K562 (cell line): ENCODE data around the gene FAF2. TPM values are rescaled to one million over a fixed set of nuclear protein-coding genes. Genes with fewer than 3 reads are reported as not detected.
A peak's percentile ranks its signal among the peaks of the same experiment; 100 is the strongest.

Source experiments
- ATAC-seq: fragments of 200-7000 bp; cut with Tn5 transposase; 3 replicates; pipeline ENCODE4 v1.9.1; 2020; ENCODE audit warnings: moderate library complexity
- BruUV-seq: library from RNA; stranded (reverse); fragments of 400-500 nt; replicated peaks from 2 replicates; lab custom pipeline; 2021; lab: Mats Ljungman, UMichigan
- CTCF ChIA-PET: fragments of 300-600 bp; formaldehyde crosslinking; extraction: SDS; loops from one replicate; lab custom pipeline; 2021; ENCODE audit warnings: low intra/inter-chr PET ratio; lab: Yijun Ruan, JAX
- POLR2A ChIA-PET: fragments of 300-600, 350-650 bp; sonication (Branson Sonifier 250); formaldehyde crosslinking; extraction: SDS; loops from one replicate; lab custom pipeline; 2021; ENCODE audit warnings: antibody characterized with exemption, inconsistent platforms; lab: Yijun Ruan, JAX
- DNase-seq, 4 experiments: peaks; one replicate each; pipeline versions ENCODE4 v3.0.0 to v3.0.0-alpha.2; 2011 to 2018; ENCODE audit warnings: low spot score in 3 of 4, mixed read lengths in 3 of 4; ENCODE audit errors: extremely low read depth in 1 of 4
- FAIRE-seq: peaks from 2 replicates; lab custom pipeline; 2011; peaks lifted over from hg19 to GRCh38; lab: Jason Lieb, UNC
- H2AFZ ChIP-seq: 2 replicates; pipeline ENCODE4 v1.6.0; 2011; ENCODE audit warnings: low read depth, low read length, control low read depth, inconsistent platforms
- H3K27ac ChIP-seq: fragments of 200-600 bp; 3 replicates; pipeline ENCODE4 v1.8.0; 2011; ENCODE audit warnings: low read depth, mild to moderate bottlenecking, control low read depth, inconsistent platforms, low read length, moderate library complexity, mixed read lengths; ENCODE audit errors: extremely low read depth
- H3K27me3 ChIP-seq, 2 experiments: fragments of 300-600 bp in 1 of 2; 2 replicates in 1 of 2; 3 replicates in 1 of 2; pipeline versions ENCODE4 v1.6.0 to v1.8.0; 2011; ENCODE audit warnings: inconsistent platforms in 2 of 2, low read length in 2 of 2, mild to moderate bottlenecking in 1 of 2, mixed read lengths in 1 of 2, moderate library complexity in 1 of 2; ENCODE audit not compliant: control insufficient read depth in 2 of 2, insufficient read depth in 2 of 2
- H3K36me3 ChIP-seq: fragments of 300-600 bp; 3 replicates; pipeline ENCODE4 v1.8.0; 2011; ENCODE audit warnings: mild to moderate bottlenecking, low read length, inconsistent platforms; ENCODE audit not compliant: control insufficient read depth, insufficient read depth
- H3K4me1 ChIP-seq, 2 experiments: fragments of 200-600 bp in 1 of 2; replicated peaks in 1 of 2; 2 replicates in 1 of 2; 3 replicates in 1 of 2; pipeline versions ENCODE4 v1.5.1 to v1.8.0; 2011; ENCODE audit warnings: inconsistent platforms in 2 of 2, low read length in 2 of 2, mild to moderate bottlenecking in 1 of 2, mixed read lengths in 1 of 2, moderate library complexity in 1 of 2; ENCODE audit not compliant: control insufficient read depth in 2 of 2, insufficient read depth in 2 of 2
- H3K4me2 ChIP-seq: 2 replicates; pipeline ENCODE4 v1.6.1; 2011; ENCODE audit warnings: low read length, control low read depth, inconsistent platforms, mixed read lengths; ENCODE audit not compliant: insufficient read depth
- H3K4me3 ChIP-seq: fragments of 200-600 bp; sonication (generic), shearing (Covaris generic); 2 replicates; pipeline ENCODE4 v1.5.1; 2016; ENCODE audit warnings: control low read depth, inconsistent platforms
- H3K79me2 ChIP-seq: fragments of 200-600 bp; 3 replicates; pipeline ENCODE4 v1.8.0; 2011; ENCODE audit warnings: low read length, inconsistent platforms; ENCODE audit not compliant: control insufficient read depth, insufficient read depth
- H3K9ac ChIP-seq, 2 experiments: 2 replicates each; pipeline versions ENCODE4 v1.6.0 to v1.6.1; 2011; ENCODE audit warnings: low read depth in 2 of 2, low read length in 2 of 2, control low read depth in 1 of 2, inconsistent platforms in 1 of 2, mild to moderate bottlenecking in 1 of 2, mixed read lengths in 1 of 2; ENCODE audit not compliant: insufficient read depth in 1 of 2
- H3K9me1 ChIP-seq: one replicate; pipeline ENCODE4 v1.6.0; 2011; ENCODE audit warnings: inconsistent platforms, mild to moderate bottlenecking, low read length, moderate library complexity; ENCODE audit not compliant: control insufficient read depth, insufficient read depth
- H3K9me3 ChIP-seq: replicated peaks from 2 replicates; pipeline ENCODE4 v1.5.1; 2011; ENCODE audit warnings: low read depth, low read length, inconsistent platforms; ENCODE audit not compliant: control insufficient read depth, insufficient read depth
- H4K20me1 ChIP-seq: replicated peaks from 2 replicates; pipeline ENCODE4 v1.6.1; 2011; ENCODE audit warnings: low read length, inconsistent platforms, mixed read lengths; ENCODE audit not compliant: control insufficient read depth, insufficient read depth
- MLLT1 ChIP-seq, 2 experiments: fragments of 450-650 bp; IDR thresholded peaks; 2 replicates each; pipeline ENCODE4 v1.6.1; 2016
- SUPT5H ChIP-seq: fragments of 450-650 bp; IDR thresholded peaks from 2 replicates; pipeline ENCODE4 v1.6.1; 2016
- WGBS: fragments of 100-300 bp; shearing (Covaris generic); methylation state at CpG from one replicate; pipeline ENCODE4 v1.1.6; 2016; ENCODE audit warnings: low coverage, mixed read lengths; ENCODE audit not compliant: insufficient coverage; ENCODE audit errors: missing lambda C conversion rate; 5-methylcytosine and 5-hydroxymethylcytosine counted together
- in situ Hi-C: fragments of 300-500 bp; cut with MboI; formaldehyde crosslinking; loops from 4 replicates; pipeline ENCODE4 v1.15.0; 2018; ENCODE audit warnings: inconsistent platforms, mixed read lengths
- intact Hi-C: fragments of 100-400 bp; cut with micrococcal nuclease; formaldehyde crosslinking; loops from 2 replicates; pipeline ENCODE4 v1.14.2; 2022
- polyA plus RNA-seq, 8 experiments: library from polyadenylated mRNA; depleted of rRNA in 4 of 8; stranded (reverse) in 5 of 8; unstranded in 3 of 8; fragments of >200 nt; fragmentation: Nextera tagmentation in 2 of 8; fragmentation: Illumina TruSeq in 1 of 8; extraction: Ambion mirVana in 2 of 8; extraction: Trizol in 1 of 8; gene quantifications; 2 replicates each; pipeline versions ENCODE4 v1.2.1 to v1.2.3, GENCODE V29; 2011 to 2014; ENCODE audit warnings: inconsistent platforms in 1 of 8, missing spikeins in 1 of 8
- total RNA-seq, 7 experiments: library from RNA; depleted of rRNA in 6 of 7; stranded (reverse); fragments of >200 nt in 6 of 7; fragmentation: Illumina TruSeq in 2 of 7; extraction: Trizol in 2 of 7; gene quantifications; 2 replicates each; pipeline versions ENCODE4 v1.2.1 to v1.2.3, GENCODE V29; 2011 to 2021; ENCODE audit warnings: low replicate concordance in 1 of 7

FAF2 gene
- total and polyA plus RNA-seq, 9 of the 15 experiments (the other 6 are each of a cell fraction or from before 2014, with no cell fraction given), result 25.0 to 44.6 (median 36.1) TPM

GRCh38 chr5:176526462-176526861, 78.3 kb downstream of the FAF2 start:
- CTCF ChIA-PET, result no interaction called here

More at GRCh38 chr5:176526462-176526861, 78.3 kb downstream of the FAF2 start:
- no peak overlapping the region for H3K27ac ChIP-seq
- FAIRE-seq, result no peak
- no peak overlapping the region for H3K4me3 ChIP-seq
- 87% methylated on average over 8 of the region's 9 CpGs for WGBS
- in situ Hi-C loops (no loop called here), intact Hi-C loops (no loop called here)
- TF ChIP-seq SUPT5H (peak; percentile 29; the same call in 1 of the 2 replicates), MLLT1 (IDR thresholded peaks at IDR 0.05) (no peak)
- POLR2A ChIA-PET, result interaction anchor here (5.8 kb wide), 1 partner anchor 10 kb away, joined by 39 read pairs; the partner anchor contains the start of gene RNF44
- H3K9me1 ChIP-seq, result no peaks in the 10 kb centered on the region
- no peak overlapping the region for H2AFZ ChIP-seq
- no peak for DNase-seq
- no peak overlapping the region for H3K9ac ChIP-seq
- no peak overlapping the region for H3K4me2 ChIP-seq
- no TSS peak for BruUV-seq
- H3K36me3 ChIP-seq, result peaks cover 40% of the 10 kb centered on the region; the same call in 2 of the 3 replicates
- no peaks in the 10 kb centered on the region for H3K9me3 ChIP-seq
- no peaks in the 10 kb centered on the region for H3K79me2 ChIP-seq
- peaks cover 0 to 23% of the 10 kb centered on the region in 2 experiments; a peak in 2 of 5 replicates for H3K4me1 ChIP-seq
- no peak for ATAC-seq
- H3K27me3 ChIP-seq, result peaks cover 0 to 4% of the 10 kb centered on the region in 2 experiments; a peak in 1 of 5 replicates
- H4K20me1 ChIP-seq, result no peaks in the 10 kb centered on the region
